ENCODE measurements around the gene CDHR3.

Gene CDHR3

GRCh38 chr7:106054156-106054910 lies 91.3 kb downstream of the CDHR3 start:
- no peak for DNase-seq

DNA sequence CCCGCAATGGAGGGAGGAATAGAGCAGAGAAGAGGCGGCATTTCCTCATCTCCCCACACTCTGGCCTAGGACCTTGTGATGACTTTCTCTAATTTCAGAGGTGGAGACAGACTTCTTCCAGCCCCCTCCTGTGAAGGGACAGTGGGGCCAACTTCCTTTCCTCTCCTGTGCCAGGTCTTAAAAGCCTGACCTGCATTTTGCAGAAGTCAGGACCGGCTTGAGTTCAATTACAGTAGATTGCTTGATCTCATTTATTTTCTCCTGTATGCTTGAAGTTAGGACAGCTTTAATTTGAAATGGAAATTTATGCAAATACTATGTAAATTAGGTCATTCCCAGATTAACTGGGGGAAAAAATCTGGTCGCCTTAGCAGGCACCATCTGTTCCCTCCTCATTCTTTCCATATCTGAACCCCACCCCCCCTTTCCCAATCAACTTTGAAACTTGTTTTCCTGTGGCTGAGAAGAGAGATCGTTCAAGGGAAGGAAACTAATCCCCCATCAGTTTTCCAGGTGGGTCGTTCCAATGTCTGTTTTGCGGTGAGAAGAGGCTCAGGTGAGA lies 92.0 kb downstream of the CDHR3 start:
- DNase-seq: no peak

GRCh38 chr7:106056513-106057203 lies 93.6 kb downstream of the CDHR3 start:
- DNase-seq: peak; percentile 67

DNA sequence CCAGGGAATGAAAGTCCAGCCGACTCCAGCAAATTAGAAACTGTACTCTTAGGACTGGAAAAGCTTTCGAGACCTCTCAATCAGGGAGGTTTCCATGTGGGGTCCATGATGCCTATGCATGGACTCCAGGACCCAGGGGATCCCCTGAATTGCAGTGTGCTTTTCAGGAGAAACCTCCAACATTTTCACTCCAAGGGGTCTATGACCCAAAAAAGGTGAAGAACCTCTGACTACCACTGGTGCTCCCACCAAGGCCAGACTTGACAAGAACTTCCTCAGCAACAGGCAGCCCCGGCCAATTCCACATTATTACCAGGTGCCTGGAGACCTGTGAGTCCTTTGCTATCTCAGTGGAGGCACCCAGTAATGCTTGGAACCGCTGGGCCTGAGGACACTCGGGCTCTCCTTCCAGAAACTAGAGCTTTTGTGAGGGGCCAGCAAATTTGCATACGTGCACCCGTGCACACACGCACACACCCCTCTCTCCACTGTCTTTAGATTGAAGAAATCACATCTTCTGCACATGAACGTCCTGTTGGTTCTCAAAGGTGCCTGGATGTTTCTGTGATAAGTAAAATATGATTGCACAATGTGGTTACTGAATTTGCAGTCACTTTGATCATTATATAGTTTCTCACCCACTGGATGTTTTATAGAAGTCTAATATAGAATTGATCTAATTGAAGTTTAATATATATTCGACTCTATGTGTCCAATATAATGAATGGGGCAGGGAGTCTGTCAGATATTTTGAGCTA lies 94.3 kb downstream of the CDHR3 start:
- DNase-seq: no peak

GRCh38 chr7:106057962-106058927 lies 95.2 kb downstream of the CDHR3 start:
- no peak for DNase-seq

DNA sequence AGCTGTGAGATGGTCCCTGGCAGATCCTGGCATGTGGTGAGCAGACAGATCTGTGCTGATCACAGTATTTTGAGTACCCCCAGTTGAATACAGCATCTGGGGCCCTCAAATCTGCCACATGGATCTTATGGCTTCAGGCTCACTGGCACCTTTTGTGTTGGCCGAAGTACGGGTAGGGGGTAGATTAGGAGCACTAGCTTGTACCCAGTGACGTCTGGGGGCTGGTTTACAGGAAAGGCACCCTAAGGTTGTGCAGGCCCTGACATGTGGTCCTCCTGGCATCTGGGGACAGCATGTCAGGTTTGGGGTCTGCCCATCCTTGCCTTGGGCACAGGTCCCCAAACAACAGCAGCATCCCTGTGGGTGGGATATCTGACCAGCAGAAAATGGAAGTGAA lies 95.9 kb downstream of the CDHR3 start:
- no peak for DNase-seq

GRCh38 chr7:106059556-106059955 lies 96.5 kb downstream of the CDHR3 start:
- DNase-seq: no peak

GRCh38 chr7:106060394-106060920 lies 97.4 kb downstream of the CDHR3 start:
- no peak for DNase-seq

DNA sequence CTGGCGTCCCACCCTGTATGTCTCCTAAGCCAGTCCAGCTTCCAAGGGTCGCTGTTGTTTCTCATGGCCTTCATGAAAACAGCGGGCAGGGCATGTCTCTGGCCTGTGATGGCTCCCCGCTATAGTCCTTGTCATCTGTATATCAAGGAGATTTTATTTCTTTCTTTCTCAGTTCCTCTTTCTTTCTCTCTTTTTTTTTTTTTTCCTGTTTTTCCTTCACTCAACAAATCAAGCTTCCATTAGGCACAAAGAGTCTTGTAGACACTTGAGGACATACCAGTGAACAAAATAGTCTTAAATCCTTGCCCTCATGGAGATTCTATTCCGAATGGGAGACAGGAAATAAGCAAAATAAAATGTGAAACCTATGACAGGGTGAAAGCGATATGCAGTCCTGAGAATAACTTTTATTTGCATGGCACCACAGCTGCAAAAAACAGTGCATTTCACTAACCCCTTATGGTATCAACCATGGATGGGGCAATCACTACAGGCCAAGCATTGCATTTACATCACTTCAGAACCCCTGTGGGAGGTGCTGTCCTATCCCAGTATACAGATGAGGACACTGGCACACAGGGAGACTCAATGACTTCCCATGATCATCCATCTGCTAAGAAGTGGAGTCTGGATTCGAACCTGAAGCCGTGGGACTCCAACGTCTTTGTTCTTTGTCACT lies 98.4 kb downstream of the CDHR3 start:
- DNase-seq: no peak

DNA sequence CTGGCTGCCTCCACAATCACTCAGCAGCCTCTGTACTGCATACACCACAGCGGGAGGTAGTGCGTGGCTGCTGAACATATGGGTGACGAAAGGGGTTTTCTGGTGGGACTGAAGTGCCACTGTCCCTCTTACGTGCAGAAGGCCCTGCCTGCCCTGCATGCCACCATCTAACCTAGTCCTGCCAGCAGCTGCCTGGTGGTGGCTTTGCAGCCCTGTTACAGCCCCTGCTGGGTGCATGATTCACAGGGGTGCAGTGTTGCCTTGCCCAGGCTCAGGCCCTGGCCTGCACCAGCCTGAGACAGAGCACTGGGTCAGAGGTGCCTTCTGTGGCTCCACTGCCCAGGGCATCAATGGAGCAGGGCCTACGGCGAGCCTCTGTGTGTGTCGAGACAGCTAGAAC lies 98.9 kb downstream of the CDHR3 start:
- DNase-seq: no peak

GRCh38 chr7:106062521-106062931 lies 99.5 kb downstream of the CDHR3 start:
- no peak for DNase-seq

- no peak for DNase-seq
Measured at GRCh38 chr7:106063024-106063423, 100.0 kb downstream of the CDHR3 start.

DNA sequence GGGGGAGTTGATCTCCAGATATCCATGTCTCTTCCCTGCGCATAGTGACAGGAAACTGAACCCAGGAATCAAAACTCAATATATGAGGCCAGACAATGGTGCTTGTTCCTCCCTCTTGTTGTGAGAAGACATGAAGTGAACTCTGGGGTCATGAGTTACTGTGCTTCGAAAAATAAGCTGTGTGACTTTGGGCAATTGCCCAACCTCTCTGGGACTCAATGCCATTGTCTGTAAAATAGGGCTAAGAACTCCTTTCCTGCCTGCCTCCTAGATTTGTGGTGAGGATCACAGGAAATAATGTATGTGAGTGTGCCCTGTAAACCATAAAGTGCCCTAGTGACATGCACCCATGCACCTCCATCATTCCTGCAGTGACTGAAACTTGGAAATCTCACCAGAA lies 100.6 kb downstream of the CDHR3 start:
- DNase-seq: no peak

DNA sequence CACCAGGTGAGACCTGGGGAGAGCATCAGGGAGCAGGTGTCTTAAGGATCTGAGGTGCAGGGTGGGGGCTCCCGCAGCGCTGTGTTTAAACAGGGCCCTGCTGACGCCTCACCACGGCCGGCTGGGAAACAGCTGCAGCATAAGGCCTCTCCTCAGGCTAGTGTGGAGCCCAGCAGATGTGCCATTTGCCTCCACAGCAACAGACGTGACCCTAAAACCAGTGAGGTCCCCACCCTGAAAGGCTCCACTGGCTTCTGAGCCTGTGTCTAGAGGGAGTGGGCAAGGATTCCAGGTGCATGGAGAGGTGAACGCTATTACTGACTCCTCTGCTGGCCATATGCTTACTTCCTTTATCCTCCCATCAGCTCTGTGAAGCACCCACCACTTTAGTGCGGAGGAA lies 101.3 kb downstream of the CDHR3 start:
- DNase-seq: no peak

DNA sequence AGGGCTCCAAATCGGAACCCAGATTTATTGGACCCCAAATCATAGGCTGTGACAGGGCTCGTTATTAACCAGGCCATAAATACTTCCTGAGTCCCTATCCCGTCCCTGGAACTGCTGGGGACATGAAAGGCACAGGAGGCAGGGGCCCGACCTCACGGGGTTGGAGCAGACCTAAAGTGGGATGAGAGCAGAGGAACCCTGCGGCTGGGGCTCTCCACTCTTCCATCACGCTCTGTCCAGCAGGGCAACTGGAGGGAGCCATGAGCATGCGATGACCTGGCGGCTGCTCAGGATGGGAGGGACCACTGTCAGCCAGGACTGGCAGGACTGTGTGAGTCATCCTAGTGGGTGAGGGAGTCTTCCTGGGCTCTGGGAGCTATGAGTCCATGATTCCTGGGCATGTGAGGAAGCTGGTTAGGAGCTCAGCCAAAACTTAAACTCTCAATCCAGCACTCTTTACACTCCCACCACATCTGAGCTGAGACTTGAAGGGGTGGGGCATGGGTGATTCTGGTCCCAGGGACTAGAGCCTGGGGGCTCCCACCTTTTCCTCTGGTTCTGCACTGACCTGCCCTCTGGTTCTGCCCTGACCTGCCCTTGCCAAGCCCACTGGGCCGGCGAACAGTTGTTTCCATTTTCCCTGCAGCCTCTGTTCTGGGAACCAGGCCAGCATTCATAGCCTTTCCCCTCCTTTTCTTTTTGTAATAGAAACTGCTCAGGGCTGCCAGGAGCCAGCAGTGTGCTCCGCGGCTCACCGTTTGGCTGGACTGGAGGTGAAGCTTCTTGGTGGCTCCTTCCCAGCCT lies 101.9 kb downstream of the CDHR3 start:
- DNase-seq: no peak

- DNase-seq: no peak
Measured at GRCh38 chr7:106065575-106066500, 102.8 kb downstream of the CDHR3 start.

- no peak for DNase-seq
Measured at GRCh38 chr7:106067678-106068077, 104.6 kb downstream of the CDHR3 start.

- no peak for DNase-seq
Measured at GRCh38 chr7:106068538-106068961, 105.5 kb downstream of the CDHR3 start.

DNA sequence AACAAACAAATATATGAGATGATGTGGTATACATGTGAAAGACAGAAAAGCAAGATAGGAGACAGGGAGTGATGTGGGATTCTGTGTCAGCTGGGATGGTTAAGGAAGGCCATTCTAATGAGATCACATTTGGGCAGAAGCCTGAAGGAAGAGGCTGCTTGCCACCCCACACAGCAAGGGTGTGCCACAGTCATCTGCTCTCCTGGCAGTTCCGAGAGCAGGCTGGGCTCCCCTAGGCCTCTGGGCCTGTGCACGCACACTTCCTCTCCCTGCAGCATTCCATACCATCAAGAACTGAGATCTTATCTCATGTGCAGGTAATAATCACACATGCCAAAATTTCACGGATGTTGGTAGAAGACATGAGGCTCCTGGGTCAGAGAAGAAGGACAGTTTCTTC lies 105.9 kb downstream of the CDHR3 start:
- no peak for DNase-seq

Data from activated CD4-positive, alpha-beta T cell treated with anti-CD3 and anti-CD28 coated beads, Interleukin-2, amount 50 U/mL, for 1 hour (primary cell).